GM04503 (cell line): ENCODE results near the gene STAM.
A peak's percentile ranks its signal among the peaks of the same experiment; 100 is the strongest.
"Not testable (repeated sequence)": the region's sequence is repeated elsewhere in the genome, so short reads cannot be mapped to it uniquely, and the experiment has no call there.

ENCODE experiments used
- DNase-seq: peaks from one replicate; pipeline ENCODE4 v3.0.0-alpha.2; 2012; ENCODE audit warnings: low read depth

Gene STAM

GRCh38 chr10:17643755-17644484, at the start of gene STAM:
Gene STAM, plus strand, starts transcription at chr10:17644151. Its CDS starts 189 bp downstream, at chr10:17644340.
- peak; percentile 74 for DNase-seq

GRCh38 chr10:17597386-17597785, 46.6 kb upstream of the STAM start:
- DNase-seq = no peak

- DNase-seq = no peak
These were observed 44.9 kb upstream of the STAM start for GRCh38 chr10:17599089-17599488.

- no peak for DNase-seq
These were observed 38.0 kb upstream of the STAM start for GRCh38 chr10:17605936-17606335.

- no peak for DNase-seq
These were observed 37.4 kb upstream of the STAM start for GRCh38 chr10:17606547-17607040.

- no peak for DNase-seq
These were observed 36.9 kb upstream of the STAM start for GRCh38 chr10:17607060-17607459.

- DNase-seq = no peak
These were observed 36.2 kb upstream of the STAM start for GRCh38 chr10:17607603-17608332.

- no peak for DNase-seq
These were observed 34.4 kb upstream of the STAM start for GRCh38 chr10:17609523-17610079.

GRCh38 chr10:17616403-17617030, 27.4 kb upstream of the STAM start:
- DNase-seq = no peak

GRCh38 chr10:17617031-17617911, 26.7 kb upstream of the STAM start, which contains the start of gene HACD1:
Gene HACD1, minus strand, starts transcription at chr10:17617374. Its CDS starts 35 bp downstream, at chr10:17617339.
- no peak for DNase-seq

- no peak for DNase-seq
These were observed 21.9 kb upstream of the STAM start for GRCh38 chr10:17622061-17622460.

- no peak for DNase-seq
These were observed 19.0 kb upstream of the STAM start for GRCh38 chr10:17624996-17625395.

GRCh38 chr10:17626656-17627055, 17.3 kb upstream of the STAM start:
- DNase-seq = no peak

GRCh38 chr10:17632590-17632989, 11.4 kb upstream of the STAM start:
- not testable (repeated sequence) for DNase-seq

GRCh38 chr10:17633353-17633752, 10.6 kb upstream of the STAM start:
- no peak for DNase-seq

GRCh38 chr10:17637869-17638268, 6.1 kb upstream of the STAM start:
- DNase-seq = no peak

- DNase-seq = no peak
These were observed 3.6 kb upstream of the STAM start for GRCh38 chr10:17640331-17640816.

GRCh38 chr10:17643339-17643754, 604 bp upstream of the STAM start:
- DNase-seq = peak; percentile 52

GRCh38 chr10:17644485-17644943, 563 bp downstream of the STAM start:
- no peak for DNase-seq

GRCh38 chr10:17645621-17646345, 1.8 kb downstream of the STAM start:
- DNase-seq = no peak
